Breast epithelium (tissue), 3 donors: ENCODE data around the gene TPX2.

Source experiments
- POLR2A ChIP-seq: fragments of 450-650 bp; IDR thresholded peaks from one replicate; pipeline ENCODE4 v1.6.1; 2016; ENCODE audit warnings: antibody characterized with exemption, mild to moderate bottlenecking, moderate library complexity
- TF ChIP-seq, protein P1 (sequence below), 3 donors: fragments of 450-650 bp; IDR thresholded peaks; one replicate each; pipeline ENCODE4 v1.5.1; 2016 to 2017; ENCODE audit warnings: antibody characterized with exemption in 3 of 3, mild to moderate bottlenecking in 3 of 3, moderate library complexity in 3 of 3

DNA sequence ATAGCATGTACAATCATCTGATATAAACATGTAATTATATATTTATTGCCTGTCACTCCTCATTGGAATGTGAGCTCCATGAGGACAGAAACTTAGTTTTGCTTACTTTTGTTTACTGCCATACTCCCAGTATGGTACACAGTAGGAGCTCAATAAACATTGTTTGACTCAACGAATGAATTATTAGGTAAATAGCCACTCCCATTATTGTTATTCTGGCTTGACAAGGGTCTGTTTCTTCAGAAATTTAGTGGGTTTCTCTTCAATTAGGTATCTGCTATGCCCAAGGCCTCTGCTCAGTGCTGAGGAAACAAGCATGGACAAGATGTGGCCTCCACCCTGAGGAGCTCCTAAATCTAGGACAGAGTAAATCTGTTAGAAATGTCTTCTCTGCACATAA lies 22.7 kb upstream of the TPX2 start:
- TF ChIP-seq, protein P1, sequence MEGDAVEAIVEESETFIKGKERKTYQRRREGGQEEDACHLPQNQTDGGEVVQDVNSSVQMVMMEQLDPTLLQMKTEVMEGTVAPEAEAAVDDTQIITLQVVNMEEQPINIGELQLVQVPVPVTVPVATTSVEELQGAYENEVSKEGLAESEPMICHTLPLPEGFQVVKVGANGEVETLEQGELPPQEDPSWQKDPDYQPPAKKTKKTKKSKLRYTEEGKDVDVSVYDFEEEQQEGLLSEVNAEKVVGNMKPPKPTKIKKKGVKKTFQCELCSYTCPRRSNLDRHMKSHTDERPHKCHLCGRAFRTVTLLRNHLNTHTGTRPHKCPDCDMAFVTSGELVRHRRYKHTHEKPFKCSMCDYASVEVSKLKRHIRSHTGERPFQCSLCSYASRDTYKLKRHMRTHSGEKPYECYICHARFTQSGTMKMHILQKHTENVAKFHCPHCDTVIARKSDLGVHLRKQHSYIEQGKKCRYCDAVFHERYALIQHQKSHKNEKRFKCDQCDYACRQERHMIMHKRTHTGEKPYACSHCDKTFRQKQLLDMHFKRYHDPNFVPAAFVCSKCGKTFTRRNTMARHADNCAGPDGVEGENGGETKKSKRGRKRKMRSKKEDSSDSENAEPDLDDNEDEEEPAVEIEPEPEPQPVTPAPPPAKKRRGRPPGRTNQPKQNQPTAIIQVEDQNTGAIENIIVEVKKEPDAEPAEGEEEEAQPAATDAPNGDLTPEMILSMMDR (IDR thresholded peaks at IDR 0.05) = no peak
- TF ChIP-seq POLR2A = no peak
